ENCODE data around the gene PTGES3L.

- TF ChIP-seq USF2 (IDR thresholded peaks at IDR 0.05; ENCODE audit: borderline replicate concordance, low read depth, low read length) (no peak), POLR2AphosphoS5 (IDR thresholded peaks at IDR 0.05; ENCODE audit: low read depth, low read length) (no peak), EP300 (IDR thresholded peaks at IDR 0.05; ENCODE audit: borderline replicate concordance in 1 of 2, low read depth in 1 of 2, low read length in 1 of 2) (no peak), ELF1 (IDR thresholded peaks at IDR 0.05) (no peak), EZH2phosphoT487 (IDR thresholded peaks at IDR 0.05; ENCODE audit: borderline replicate concordance, low read depth) (no peak)
Observed at GRCh38 chr17:42989726-42990652, 10.1 kb upstream of the PTGES3L start.
